Body of pancreas (tissue), 4 donors: Measurements from ENCODE around the gene LRP1. TPM values are rescaled to one million over a fixed set of nuclear protein-coding genes. Genes with fewer than 3 reads are reported as not detected.

ENCODE experiments used
- ATAC-seq: fragments of 150-250 bp; one replicate; pipeline ENCODE4 v1.9.1; 2016
- DNase-seq, 4 donors: peaks; one replicate each; pipeline ENCODE4 v3.0.0-alpha.2; 2019
- H3K27ac ChIP-seq, 4 donors: fragments of 200-600 bp; sonication (generic); 1 replicate in 3 of 4; 2 replicates in 1 of 4; pipeline versions ENCODE4 v1.5.1 to v1.6.1; 2016 to 2019; ENCODE audit warnings: mild to moderate bottlenecking in 1 of 4, mixed read lengths in 1 of 4, moderate library complexity in 1 of 4
- H3K27me3 ChIP-seq, 2 donors: fragments of 200-600 bp; sonication (generic); one replicate each; pipeline ENCODE4 v1.6.0; 2016; ENCODE audit warnings: mild to moderate bottlenecking in 1 of 2
- H3K36me3 ChIP-seq, 2 donors: fragments of 200-600 bp; sonication (generic); replicated peaks in 1 of 2; 2 replicates each; pipeline ENCODE4 v1.5.1; 2016; ENCODE audit warnings: low read depth in 2 of 2; ENCODE audit not compliant: insufficient read depth in 1 of 2
- H3K4me1 ChIP-seq: fragments of 200-600 bp; sonication (generic); one replicate; pipeline ENCODE4 v1.6.0; 2016
- H3K4me3 ChIP-seq, 2 donors: fragments of 200-600 bp; sonication (generic); 1 replicate in 1 of 2; 2 replicates in 1 of 2; pipeline ENCODE4 v1.5.1; 2016 to 2019
- H3K9me3 ChIP-seq, 3 donors: fragments of 200-600 bp; sonication (generic); 1 replicate in 2 of 3; 2 replicates in 1 of 3; pipeline ENCODE4 v1.5.1; 2016
- CTCF ChIP-seq, 7 experiments: fragments of 450-650 bp in 4 of 7; fragments of 200-600 bp in 3 of 7; sonication (generic) in 3 of 7; IDR thresholded peaks; one replicate each; pipeline ENCODE4 v1.5.1; 2016 to 2019; ENCODE audit warnings: antibody characterized with exemption in 7 of 7
- POLR2A ChIP-seq, 3 donors: fragments of 450-650 bp; IDR thresholded peaks; one replicate each; pipeline ENCODE4 v1.6.1; 2016; ENCODE audit warnings: antibody characterized with exemption in 3 of 3, mild to moderate bottlenecking in 2 of 3
- WGBS, 2 donors: methylation state at CpG; one replicate each; pipeline ENCODE4 v1.1.5; 2017; 5-methylcytosine and 5-hydroxymethylcytosine counted together
- intact Hi-C: fragments of 100-400 bp; cut with DNase I; formaldehyde crosslinking; loops from one replicate; pipeline ENCODE4 v1.15.1; 2023
- total RNA-seq, 2 donors: library from RNA; depleted of rRNA; stranded (reverse); fragments of >200 nt; gene quantifications; one replicate each; pipeline ENCODE4 v1.1.0, GENCODE V29; 2016

Gene LRP1
- total RNA-seq, 2 donors from 2014 or later = 61.2 to 162 TPM

GRCh38 chr12:57226588-57227314, 98.5 kb downstream of the LRP1 start:
- Histone ChIP-seq H3K36me3 (no peaks in the 10 kb centered on the region), H3K4me1 (peaks cover 32% of the 10 kb centered on the region), H3K4me3 (no peak overlapping the region), H3K27ac (no peak overlapping the region), H3K9me3 (no peaks in the 10 kb centered on the region), H3K27me3 (peaks cover 0 to 17% of the 10 kb centered on the region in 2 donors)
- 27 to 35% methylated on average over 27 to 28 of the region's 35 CpGs for WGBS, 2 donors
- intact Hi-C loops = no loop called here
- no peak for DNase-seq
- ATAC-seq = no peak
- TF ChIP-seq CTCF (IDR thresholded peaks at IDR 0.05) (no peak), POLR2A (IDR thresholded peaks at IDR 0.05) (no peak)

- Histone ChIP-seq H3K9me3 (no peaks in the 10 kb centered on the region), H3K36me3 (peaks cover 0 to 4% of the 10 kb centered on the region in 2 donors), H3K4me1 (peaks cover 35% of the 10 kb centered on the region), H3K27me3 (peaks cover 0 to 11% of the 10 kb centered on the region in 2 donors), H3K27ac (no peak overlapping the region), H3K4me3 (no peak overlapping the region)
- DNase-seq = no peak
- intact Hi-C loops = no loop called here
- no peak for TF ChIP-seq CTCF (IDR thresholded peaks at IDR 0.05)
- no peak for TF ChIP-seq POLR2A (IDR thresholded peaks at IDR 0.05)
- WGBS, 2 donors = 64 to 84% methylated on average over 7 to 8 of the region's 8 CpGs
- ATAC-seq = no peak
Measured at GRCh38 chr12:57227315-57228115, 99.2 kb downstream of the LRP1 start.

- Histone ChIP-seq H3K4me1 (peaks cover 35% of the 10 kb centered on the region), H3K36me3 (peaks cover 8 to 12% of the 10 kb centered on the region in 2 donors), H3K27ac (peak overlapping the region in 2 of 4 donors; percentile 66 to 72), H3K27me3 (peaks cover 0 to 8% of the 10 kb centered on the region in 2 donors), H3K4me3 (no peak overlapping the region), H3K9me3 (no peaks in the 10 kb centered on the region)
- intact Hi-C loops = no loop called here
- DNase-seq (no peak), ATAC-seq (no peak)
- 9 to 11% methylated on average over 9 of the region's 9 CpGs for WGBS, 2 donors
- TF ChIP-seq CTCF (IDR thresholded peaks at IDR 0.05) = peak in 2 of 7 experiments; percentile 9 to 26
- no peak for TF ChIP-seq POLR2A (IDR thresholded peaks at IDR 0.05)
Measured at GRCh38 chr12:57229046-57229633, 100.9 kb downstream of the LRP1 start.

- Histone ChIP-seq H3K4me3 (peak within 1 kb of the TSS; percentile 18 to 32), H3K27ac (peak within 1 kb of the TSS; percentile 12 to 72 (median 60)), H3K27me3 (peaks cover 0 to 2% of the 10 kb centered on the region in 2 donors), H3K4me1 (peaks cover 34% of the 10 kb centered on the region), H3K9me3 (no peaks in the 10 kb centered on the region), H3K36me3 (peaks cover 8 to 12% of the 10 kb centered on the region in 2 donors)
- ATAC-seq (peak; percentile 91), DNase-seq (peak; percentile 95 to 99 (median 97))
- 1% methylated on average over 33 to 42 of the region's 42 CpGs for WGBS, 2 donors
- peak; percentile 17 to 59 (median 47) for TF ChIP-seq POLR2A (IDR thresholded peaks at IDR 0.05)
- TF ChIP-seq CTCF (IDR thresholded peaks at IDR 0.05) = peak in 1 of 7 experiments; percentile 41
- intact Hi-C loops = no loop called here
Measured at GRCh38 chr12:57229634-57230380, 101.5 kb downstream of the LRP1 start, which contains the start of gene SHMT2. TSS of gene SHMT2 (plus strand) at chr12:57229711. CDS start at chr12:57229779, 68 bp downstream.
